Astrocyte (in vitro differentiated cells and primary cell): Measurements from ENCODE around the gene PPFIBP1. TPM values are rescaled to one million over a fixed set of nuclear protein-coding genes. Genes with fewer than 3 reads are reported as not detected.

Source experiments
- DNase-seq: peaks from one replicate; pipeline ENCODE4 v3.0.0-alpha.2; 2010; ENCODE audit warnings: low read depth
- FAIRE-seq: peaks from 2 replicates; lab custom pipeline; 2011; peaks lifted over from hg19 to GRCh38; lab: Jason Lieb, UNC
- H2AFZ ChIP-seq: 2 replicates; pipeline ENCODE4 v1.6.0; 2012; ENCODE audit warnings: low read depth, low read length, inconsistent platforms
- H3K27ac ChIP-seq: 2 replicates; pipeline ENCODE4 v1.5.1; 2011; ENCODE audit warnings: low read depth, low read length, inconsistent platforms
- H3K27me3 ChIP-seq: 2 replicates; pipeline ENCODE4 v1.6.0; 2011; ENCODE audit warnings: low read length, inconsistent platforms; ENCODE audit not compliant: insufficient read depth
- H3K36me3 ChIP-seq: 2 replicates; pipeline ENCODE4 v1.5.1; 2011; ENCODE audit warnings: low read length, inconsistent platforms; ENCODE audit not compliant: insufficient read depth
- H3K4me1 ChIP-seq: 2 replicates; pipeline ENCODE4 v1.5.1; 2011; ENCODE audit warnings: low read length, inconsistent platforms; ENCODE audit not compliant: insufficient read depth
- H3K4me2 ChIP-seq: 2 replicates; pipeline ENCODE4 v1.6.0; 2012; ENCODE audit warnings: low read length, inconsistent platforms
- H3K4me3 ChIP-seq: 2 replicates; pipeline ENCODE4 v1.5.1; 2011; ENCODE audit warnings: low read depth, mild to moderate bottlenecking, low read length, inconsistent platforms; ENCODE audit not compliant: insufficient read depth
- H3K79me2 ChIP-seq: 2 replicates; pipeline ENCODE4 v1.6.0; 2012; ENCODE audit warnings: mild to moderate bottlenecking, low read length, inconsistent platforms; ENCODE audit not compliant: insufficient read depth
- H3K9ac ChIP-seq: 2 replicates; pipeline ENCODE4 v1.6.0; 2012; ENCODE audit warnings: mild to moderate bottlenecking, low read length, inconsistent platforms
- H3K9me3 ChIP-seq: 2 replicates; pipeline ENCODE4 v1.5.1; 2012; ENCODE audit warnings: low read depth, mild to moderate bottlenecking, low read length, inconsistent platforms; ENCODE audit not compliant: insufficient read depth
- H4K20me1 ChIP-seq: 2 replicates; pipeline ENCODE4 v1.6.0; 2012; ENCODE audit warnings: low read length, inconsistent platforms; ENCODE audit not compliant: insufficient read depth
- H3K27ac Mint-ChIP-seq: one replicate; pipeline ENCODE4 v1.8.0; 2021; ENCODE audit warnings: mild to moderate bottlenecking, mixed read lengths; ENCODE audit not compliant: unreplicated experiment
- H3K27me3 Mint-ChIP-seq: one replicate; pipeline ENCODE4 v1.8.0; 2021; ENCODE audit warnings: low read depth, mixed read lengths; ENCODE audit not compliant: unreplicated experiment
- H3K36me3 Mint-ChIP-seq: one replicate; pipeline ENCODE4 v1.8.0; 2021; ENCODE audit warnings: low read depth, mixed read lengths; ENCODE audit not compliant: unreplicated experiment
- H3K4me1 Mint-ChIP-seq: one replicate; pipeline ENCODE4 v1.8.0; 2021; ENCODE audit warnings: low read depth, mixed read lengths; ENCODE audit not compliant: unreplicated experiment
- H3K4me3 Mint-ChIP-seq: one replicate; pipeline ENCODE4 v1.8.0; 2021; ENCODE audit warnings: mild to moderate bottlenecking, moderate library complexity, mixed read lengths; ENCODE audit not compliant: unreplicated experiment
- H3K9me3 Mint-ChIP-seq: one replicate; pipeline ENCODE4 v1.8.0; 2021; ENCODE audit warnings: mild to moderate bottlenecking, mixed read lengths; ENCODE audit not compliant: unreplicated experiment
- CTCF ChIP-seq: IDR thresholded peaks from 2 replicates; pipeline ENCODE4 v1.5.1; 2011; ENCODE audit warnings: low read depth, mild to moderate bottlenecking, inconsistent platforms, low read length, moderate library complexity; ENCODE audit not compliant: insufficient read depth
- EZH2 ChIP-seq: IDR thresholded peaks from 2 replicates; pipeline ENCODE4 v1.6.1; 2012; ENCODE audit warnings: mild to moderate bottlenecking, low read length, inconsistent platforms; ENCODE audit not compliant: insufficient read depth
- total RNA-seq: library from RNA; stranded (reverse); gene quantifications from 2 replicates; pipeline ENCODE4 v1.2.1, GENCODE V29; 2021

PPFIBP1 gene
- total RNA-seq, 1 donor from 2014 or later = 147 TPM

GRCh38 chr12:27506645-27507189, 17.3 kb upstream of the PPFIBP1 start:
- Histone ChIP-seq H3K27ac (no peak overlapping the region), H2AFZ (no peak overlapping the region), H3K4me1 (peaks cover 4% of the 10 kb centered on the region), H3K36me3 (no peaks in the 10 kb centered on the region), H3K4me2 (no peak overlapping the region), H4K20me1 (no peaks in the 10 kb centered on the region), H3K79me2 (no peaks in the 10 kb centered on the region), H3K27me3 (no peaks in the 10 kb centered on the region), H3K9ac (no peak overlapping the region), H3K9me3 (no peaks in the 10 kb centered on the region), H3K4me3 (no peak overlapping the region)
- TF ChIP-seq EZH2 (no peak), CTCF (no peak)
- H3K27me3 Mint-ChIP-seq = no peaks in the 10 kb centered on the region
- FAIRE-seq (no peak), DNase-seq (no peak)
- H3K4me3 Mint-ChIP-seq = no peak overlapping the region
- no peaks in the 10 kb centered on the region for H3K36me3 Mint-ChIP-seq
- H3K27ac Mint-ChIP-seq = no peak overlapping the region
- H3K4me1 Mint-ChIP-seq = peaks cover 7% of the 10 kb centered on the region
- no peaks in the 10 kb centered on the region for H3K9me3 Mint-ChIP-seq

GRCh38 chr12:27508736-27509431, 15.1 kb upstream of the PPFIBP1 start:
- peaks cover 8% of the 10 kb centered on the region for H3K4me1 Mint-ChIP-seq
- no peaks in the 10 kb centered on the region for H3K36me3 ChIP-seq
- H3K36me3 Mint-ChIP-seq = no peaks in the 10 kb centered on the region
- FAIRE-seq (no peak), DNase-seq (no peak)
- no peaks in the 10 kb centered on the region for H3K9me3 Mint-ChIP-seq
- peaks cover 6% of the 10 kb centered on the region for H3K4me1 ChIP-seq
- no peak overlapping the region for H3K4me2 ChIP-seq
- H3K79me2 ChIP-seq = no peaks in the 10 kb centered on the region
- H3K4me3 ChIP-seq = no peak overlapping the region
- no peak overlapping the region for H3K27ac ChIP-seq
- no peaks in the 10 kb centered on the region for H3K9me3 ChIP-seq
- no peak overlapping the region for H3K4me3 Mint-ChIP-seq
- no peak overlapping the region for H2AFZ ChIP-seq
- no peaks in the 10 kb centered on the region for H4K20me1 ChIP-seq
- H3K27me3 Mint-ChIP-seq = no peaks in the 10 kb centered on the region
- no peaks in the 10 kb centered on the region for H3K27me3 ChIP-seq
- H3K9ac ChIP-seq = no peak overlapping the region
- TF ChIP-seq CTCF = no peak
- no peak overlapping the region for H3K27ac Mint-ChIP-seq
